CD14-positive monocyte (primary cell): ENCODE measurements around the gene ASCC2. TPM values are rescaled to one million over a fixed set of nuclear protein-coding genes. Genes with fewer than 3 reads are reported as not detected.

Experiments used
- DNase-seq, 3 donors: peaks; one replicate each; pipeline ENCODE4 v3.0.0-alpha.2; 2011 to 2022
- H2AFZ ChIP-seq: 2 replicates; pipeline ENCODE4 v1.6.0; 2012; ENCODE audit warnings: mild to moderate bottlenecking, low read depth, low read length, inconsistent platforms; ENCODE audit not compliant: insufficient read depth, poor library complexity, severe bottlenecking
- H3K27ac ChIP-seq, 2 donors: 1 replicate in 1 of 2; 2 replicates in 1 of 2; pipeline ENCODE4 v1.5.1; 2012 to 2013; ENCODE audit warnings: low read length in 2 of 2, control low read depth in 1 of 2, inconsistent platforms in 1 of 2, low read depth in 1 of 2, mild to moderate bottlenecking in 1 of 2
- H3K27me3 ChIP-seq, 2 donors: one replicate each; pipeline versions ENCODE4 v1.6.0 to v1.6.1; 2011 to 2013; ENCODE audit warnings: low read length in 2 of 2; ENCODE audit not compliant: control insufficient read depth in 2 of 2, insufficient read depth in 2 of 2
- H3K36me3 ChIP-seq, 2 donors: replicated peaks in 1 of 2; 1 replicate in 1 of 2; 2 replicates in 1 of 2; pipeline versions ENCODE4 v1.5.1 to v1.6.1; 2012 to 2013; ENCODE audit warnings: low read length in 2 of 2, control low read depth in 1 of 2, inconsistent platforms in 1 of 2, mild to moderate bottlenecking in 1 of 2; ENCODE audit not compliant: insufficient read depth in 2 of 2, control insufficient read depth in 1 of 2
- H3K4me1 ChIP-seq, 2 donors: 1 replicate in 1 of 2; 2 replicates in 1 of 2; pipeline versions ENCODE4 v1.5.1 to v1.6.1; 2012 to 2013; ENCODE audit warnings: low read length in 2 of 2, control low read depth in 1 of 2, inconsistent platforms in 1 of 2, mild to moderate bottlenecking in 1 of 2, moderate library complexity in 1 of 2; ENCODE audit not compliant: insufficient read depth in 2 of 2, control insufficient read depth in 1 of 2
- H3K4me2 ChIP-seq: replicated peaks from 2 replicates; pipeline ENCODE3; 2012; ENCODE audit warnings: low read length, moderate library complexity, mild to moderate bottlenecking; ENCODE audit not compliant: poor library complexity, severe bottlenecking; ENCODE audit errors: extremely low read depth
- H3K4me3 ChIP-seq, 3 experiments: fragments of 200-600 bp in 1 of 3; sonication (generic) in 1 of 3; replicated peaks in 1 of 3; 1 replicate in 2 of 3; 2 replicates in 1 of 3; pipeline ENCODE4 v1.5.1; 2011 to 2013; ENCODE audit warnings: low read length in 3 of 3, mild to moderate bottlenecking in 3 of 3, control low read depth in 2 of 3, low read depth in 2 of 3, inconsistent platforms in 1 of 3, moderate library complexity in 1 of 3
- H3K79me2 ChIP-seq: 2 replicates; pipeline ENCODE4 v1.6.0; 2012; ENCODE audit warnings: mild to moderate bottlenecking, control low read depth, inconsistent platforms, low read length, moderate library complexity; ENCODE audit not compliant: insufficient read depth
- H3K9ac ChIP-seq: 2 replicates; pipeline ENCODE4 v1.6.0; 2017; ENCODE audit warnings: low read length, mild to moderate bottlenecking; ENCODE audit not compliant: insufficient read depth, poor library complexity, severe bottlenecking
- H3K9me3 ChIP-seq, 2 donors: replicated peaks in 1 of 2; 1 replicate in 1 of 2; 2 replicates in 1 of 2; pipeline versions ENCODE4 v1.5.1 to v1.6.1; 2012 to 2013; ENCODE audit warnings: low read length in 2 of 2, control low read depth in 1 of 2; ENCODE audit not compliant: control insufficient read depth in 1 of 2, insufficient read depth in 1 of 2
- H4K20me1 ChIP-seq: 2 replicates; pipeline ENCODE4 v1.6.0; 2012; ENCODE audit warnings: mild to moderate bottlenecking, low read length, control low read depth, moderate library complexity; ENCODE audit not compliant: insufficient read depth
- H3K27ac Mint-ChIP-seq, 7 donors: one replicate each; pipeline ENCODE4 v1.8.0; 2020; ENCODE audit warnings: mild to moderate bottlenecking in 7 of 7, mixed read lengths in 7 of 7, moderate library complexity in 6 of 7, inconsistent platforms in 2 of 7
- H3K27me3 Mint-ChIP-seq, 3 donors: one replicate each; pipeline ENCODE4 v1.8.0; 2021 to 2022; ENCODE audit warnings: low read depth in 3 of 3, mild to moderate bottlenecking in 3 of 3, mixed read lengths in 3 of 3, moderate library complexity in 3 of 3, inconsistent platforms in 1 of 3
- H3K36me3 Mint-ChIP-seq, 2 donors: one replicate each; pipeline ENCODE4 v1.8.0; 2020; ENCODE audit warnings: mixed read lengths in 2 of 2, inconsistent platforms in 1 of 2, mild to moderate bottlenecking in 1 of 2
- H3K4me1 Mint-ChIP-seq: one replicate; pipeline ENCODE4 v1.8.0; 2020; ENCODE audit warnings: mild to moderate bottlenecking, mixed read lengths
- H3K4me3 Mint-ChIP-seq, 2 donors: one replicate each; pipeline ENCODE4 v1.8.0; 2020; ENCODE audit warnings: mild to moderate bottlenecking in 2 of 2, mixed read lengths in 2 of 2, moderate library complexity in 1 of 2
- H3K9me3 Mint-ChIP-seq, 7 donors: one replicate each; pipeline ENCODE4 v1.8.0; 2020 to 2022; ENCODE audit warnings: mixed read lengths in 7 of 7, mild to moderate bottlenecking in 6 of 7, moderate library complexity in 6 of 7, inconsistent platforms in 2 of 7
- CTCF ChIP-seq: fragments of 200-600 bp; IDR thresholded peaks from one replicate; pipeline ENCODE4 v1.8.0; 2022; ENCODE audit warnings: antibody characterized with exemption, mild to moderate bottlenecking
- WGBS: methylation state at CpG from one replicate; pipeline ENCODE4 v1.1.5; 2013; ENCODE audit warnings: missing lambda C conversion rate; ENCODE audit not compliant: insufficient coverage; 5-methylcytosine and 5-hydroxymethylcytosine counted together
- intact Hi-C, 2 donors: fragments of 100-400 bp; cut with micrococcal nuclease; formaldehyde crosslinking; loops; one replicate each; pipeline versions ENCODE4 v1.15.0 to v1.15.1; 2023
- polyA plus RNA-seq, 3 donors: library from polyadenylated mRNA; depleted of rRNA in 1 of 3; unstranded in 2 of 3; stranded (reverse) in 1 of 3; fragments of 300-500 nt in 2 of 3; fragments of >200 nt in 1 of 3; fragmentation: Illumina TruSeq in 2 of 3; gene quantifications; 1 replicate in 2 of 3; 2 replicates in 1 of 3; pipeline ENCODE4 v1.2.3, GENCODE V29; 2012 to 2021

ASCC2 gene
- polyA plus RNA-seq, 3 donors: 23.8 to 77.2 (median 39.6) TPM

GRCh38 chr22:29793396-29793795 is 44.7 kb downstream of the ASCC2 start:
- Mint-ChIP-seq H3K36me3 (peaks cover 74 to 95% of the 10 kb centered on the region in 2 donors), H3K27ac (no peak overlapping the region), H3K4me1 (peaks cover 17% of the 10 kb centered on the region), H3K27me3 (peaks cover 0 to 2% (median 0%) of the 10 kb centered on the region in 3 donors), H3K9me3 (peaks cover 0 to 2% (median 0%) of the 10 kb centered on the region in 7 donors), H3K4me3 (no peak overlapping the region)
- Histone ChIP-seq H3K4me1 (peaks cover 20% of the 10 kb centered on the region in 2 donors), H3K4me2 (no peak overlapping the region), H3K36me3 (peaks cover 78 to 83% of the 10 kb centered on the region in 2 donors), H3K9me3 (no peaks in the 10 kb centered on the region), H3K9ac (no peak overlapping the region), H3K27ac (no peak overlapping the region), H4K20me1 (peaks cover 8% of the 10 kb centered on the region), H3K4me3 (no peak overlapping the region), H3K79me2 (peaks cover 10% of the 10 kb centered on the region), H2AFZ (no peak overlapping the region), H3K27me3 (no peaks in the 10 kb centered on the region)
- 86% methylated on average over 10 of the region's 17 CpGs for WGBS
- no peak for TF ChIP-seq CTCF
- DNase-seq: no peak
- intact Hi-C loops: no loop called here

- no peaks in the 10 kb centered on the region for H3K9me3 ChIP-seq
- peaks cover 69 to 80% of the 10 kb centered on the region in 2 donors for H3K36me3 ChIP-seq
- Mint-ChIP-seq H3K4me3 (no peak overlapping the region), H3K9me3 (peaks cover 0 to 2% (median 0%) of the 10 kb centered on the region in 7 donors), H3K4me1 (no peaks in the 10 kb centered on the region), H3K27ac (no peak overlapping the region), H3K27me3 (peaks cover 0 to 2% (median 0%) of the 10 kb centered on the region in 3 donors), H3K36me3 (peaks cover 69 to 85% of the 10 kb centered on the region in 2 donors)
- TF ChIP-seq CTCF: no peak
- H3K27ac ChIP-seq: no peak overlapping the region
- no peaks in the 10 kb centered on the region for H3K4me1 ChIP-seq
- no peak overlapping the region for H3K4me2 ChIP-seq
- 100% methylated on average over 3 of the region's 5 CpGs for WGBS
- intact Hi-C loops: no loop called here
- no peak for DNase-seq
- no peak overlapping the region for H3K9ac ChIP-seq
- H3K4me3 ChIP-seq: no peak overlapping the region
- no peaks in the 10 kb centered on the region for H4K20me1 ChIP-seq
- H2AFZ ChIP-seq: no peak overlapping the region
- no peaks in the 10 kb centered on the region for H3K27me3 ChIP-seq
- H3K79me2 ChIP-seq: no peaks in the 10 kb centered on the region
Observed at GRCh38 chr22:29790061-29790460, 48.0 kb downstream of the ASCC2 start.
